GM23338 (cell line): ENCODE results near the gene HSPB9. TPM values are rescaled to one million over a fixed set of nuclear protein-coding genes. Genes with fewer than 3 reads are reported as not detected.

Experiments used
- ATAC-seq: fragments of 200-7000 bp; cut with Tn5 transposase; 3 replicates; pipeline ENCODE4 v1.9.1; 2020
- DNase-seq: peaks from one replicate; pipeline ENCODE4 v3.0.0-alpha.2; 2015; ENCODE audit warnings: low spot score
- H2AFZ ChIP-seq: fragments of 200-600 bp; sonication (generic); 2 replicates; pipeline ENCODE4 v1.8.0; 2016; ENCODE audit warnings: antibody characterized with exemption, mild to moderate bottlenecking, moderate library complexity
- H3F3A ChIP-seq: fragments of 200-600 bp; sonication (generic); replicated peaks from 2 replicates; pipeline ENCODE4 v1.8.0; 2017; ENCODE audit warnings: antibody characterized with exemption, mixed run types, low read depth
- H3K27ac ChIP-seq: fragments of 200-600 bp; sonication (generic); 2 replicates; pipeline ENCODE4 v1.6.1; 2016; ENCODE audit warnings: low read depth
- H3K27me3 ChIP-seq: fragments of 200-600 bp; sonication (generic); 2 replicates; pipeline ENCODE4 v1.8.0; 2016; ENCODE audit warnings: mild to moderate bottlenecking, mixed run types, moderate library complexity; ENCODE audit not compliant: insufficient read depth
- H3K36me3 ChIP-seq: fragments of 200-600 bp; sonication (generic); 2 replicates; pipeline ENCODE4 v1.8.0; 2016; ENCODE audit warnings: mild to moderate bottlenecking; ENCODE audit not compliant: insufficient read depth
- H3K4me1 ChIP-seq: fragments of 200-600 bp; sonication (generic); 2 replicates; pipeline ENCODE4 v1.8.0; 2016; ENCODE audit warnings: mild to moderate bottlenecking, moderate library complexity; ENCODE audit not compliant: insufficient read depth
- H3K4me2 ChIP-seq: fragments of 200-600 bp; sonication (generic); 2 replicates; pipeline ENCODE4 v1.7.1; 2017; ENCODE audit warnings: mixed run types
- H3K4me3 ChIP-seq: fragments of 200-600 bp; sonication (generic); 2 replicates; pipeline ENCODE4 v1.6.1; 2016; ENCODE audit warnings: mixed run types
- H3K79me2 ChIP-seq: fragments of 200-600 bp; sonication (generic); replicated peaks from 2 replicates; pipeline ENCODE4 v1.8.0; 2017; ENCODE audit warnings: mild to moderate bottlenecking; ENCODE audit not compliant: insufficient read depth
- H3K9me2 ChIP-seq: fragments of 200-600 bp; sonication (generic); 2 replicates; pipeline ENCODE4 v1.8.0; 2017; ENCODE audit not compliant: insufficient read depth
- H4K20me1 ChIP-seq: fragments of 200-600 bp; sonication (generic); replicated peaks from 2 replicates; pipeline ENCODE4 v1.8.0; 2017; ENCODE audit warnings: mild to moderate bottlenecking; ENCODE audit not compliant: insufficient read depth
- H3K27ac Mint-ChIP-seq: 2 replicates; pipeline ENCODE4 v1.8.0; 2020; ENCODE audit warnings: inconsistent platforms, mild to moderate bottlenecking, moderate library complexity, mixed read lengths
- H3K27me3 Mint-ChIP-seq: 3 replicates; pipeline ENCODE4 v1.8.0; 2022; ENCODE audit warnings: low read depth, mild to moderate bottlenecking, moderate library complexity, mixed read lengths, inconsistent platforms; ENCODE audit not compliant: insufficient read depth, poor library complexity
- H3K36me3 Mint-ChIP-seq: 3 replicates; pipeline ENCODE4 v1.8.0; 2021; ENCODE audit warnings: low read depth, mild to moderate bottlenecking, inconsistent platforms, moderate library complexity, mixed read lengths
- H3K4me1 Mint-ChIP-seq: 3 replicates; pipeline ENCODE4 v1.8.0; 2020; ENCODE audit warnings: mild to moderate bottlenecking, inconsistent platforms, mixed read lengths
- H3K4me3 Mint-ChIP-seq: 3 replicates; pipeline ENCODE4 v1.8.0; 2021; ENCODE audit warnings: moderate library complexity, mild to moderate bottlenecking, inconsistent platforms, mixed read lengths
- H3K9me3 Mint-ChIP-seq: 3 replicates; pipeline ENCODE4 v1.8.0; 2020; ENCODE audit warnings: moderate library complexity, mild to moderate bottlenecking, inconsistent platforms, mixed read lengths
- CREB1 ChIP-seq: fragments of 250-450 bp; sonication (Bioruptor Pico); IDR thresholded peaks from 2 replicates; pipeline ENCODE4 v1.5.0; 2020; ENCODE audit warnings: low read depth, mild to moderate bottlenecking, moderate library complexity
- EZH2 ChIP-seq: fragments of 200-600 bp; sonication (generic); IDR thresholded peaks from one replicate; pipeline ENCODE4 v1.8.0; 2017; ENCODE audit warnings: antibody characterized with exemption, mild to moderate bottlenecking, low read depth; ENCODE audit not compliant: unreplicated experiment
- EZH2phosphoT487 ChIP-seq: fragments of 200-600 bp; sonication (generic); IDR thresholded peaks from one replicate; pipeline ENCODE4 v1.8.1; 2018; ENCODE audit warnings: antibody characterized with exemption; ENCODE audit not compliant: unreplicated experiment
- JUNB ChIP-seq: IDR thresholded peaks from one replicate; pipeline ENCODE4 v1.6.1; 2016; ENCODE audit warnings: antibody characterized with exemption; ENCODE audit not compliant: unreplicated experiment
- NANOG ChIP-seq: IDR thresholded peaks from 2 replicates; pipeline ENCODE4 v1.6.1; 2016; ENCODE audit warnings: antibody characterized with exemption, borderline replicate concordance
- POLR2AphosphoS5 ChIP-seq: IDR thresholded peaks from 2 replicates; pipeline ENCODE4 v1.6.1; 2016; ENCODE audit warnings: antibody characterized with exemption, low read depth
- STAT1 ChIP-seq: IDR thresholded peaks from one replicate; pipeline ENCODE4 v1.6.1; 2016; ENCODE audit warnings: antibody characterized with exemption; ENCODE audit not compliant: unreplicated experiment
- ZNF114 ChIP-seq: fragments of 250-450 bp; sonication (Bioruptor Pico); IDR thresholded peaks from 2 replicates; pipeline ENCODE4 v1.5.0; 2020; ENCODE audit warnings: mild to moderate bottlenecking, moderate library complexity
- ZNF331 ChIP-seq: fragments of 250-450 bp; sonication (Bioruptor Pico); IDR thresholded peaks from 2 replicates; pipeline ENCODE4 v1.5.0; 2020; ENCODE audit warnings: low read depth, mild to moderate bottlenecking, moderate library complexity
- polyA plus RNA-seq: library from polyadenylated mRNA; unstranded; fragments of >200 nt; fragmentation: Nextera tagmentation; extraction: Ambion mirVana; gene quantifications from 2 replicates; pipeline ENCODE4 v1.2.1, GENCODE V29; 2016
- total RNA-seq: library from RNA; depleted of rRNA; stranded (reverse); fragments of >200 nt; shearing (Covaris generic); gene quantifications from 2 replicates; pipeline ENCODE4 v1.2.3, GENCODE V29; 2014
- TF ChIP-seq, protein P1 (sequence below): fragments of 250-450 bp; sonication (Bioruptor Pico); IDR thresholded peaks from 2 replicates; pipeline ENCODE4 v1.5.0; 2020; ENCODE audit warnings: mild to moderate bottlenecking, moderate library complexity
- TF ChIP-seq, protein P2 (sequence below): IDR thresholded peaks from one replicate; pipeline ENCODE4 v1.6.1; 2018; ENCODE audit warnings: antibody characterized with exemption; ENCODE audit not compliant: unreplicated experiment
- TF ChIP-seq, protein P3 (sequence below), 2 experiments: fragments of 200-600 bp in 1 of 2; sonication (generic) in 1 of 2; conservative IDR thresholded peaks; 2 replicates each; pipeline versions ENCODE4 v1.5.1 to v1.6.1; 2016 to 2017; ENCODE audit warnings: antibody characterized with exemption in 2 of 2, low read depth in 2 of 2, mild to moderate bottlenecking in 2 of 2, moderate library complexity in 1 of 2
- TF ChIP-seq, protein P4 (sequence below): IDR thresholded peaks from 2 replicates; pipeline ENCODE4 v1.6.1; 2016; ENCODE audit warnings: antibody characterized with exemption

Gene HSPB9
- total and polyA plus RNA-seq, 2 experiments from 2014 or later: 0.31 to 0.52 TPM

DNA sequence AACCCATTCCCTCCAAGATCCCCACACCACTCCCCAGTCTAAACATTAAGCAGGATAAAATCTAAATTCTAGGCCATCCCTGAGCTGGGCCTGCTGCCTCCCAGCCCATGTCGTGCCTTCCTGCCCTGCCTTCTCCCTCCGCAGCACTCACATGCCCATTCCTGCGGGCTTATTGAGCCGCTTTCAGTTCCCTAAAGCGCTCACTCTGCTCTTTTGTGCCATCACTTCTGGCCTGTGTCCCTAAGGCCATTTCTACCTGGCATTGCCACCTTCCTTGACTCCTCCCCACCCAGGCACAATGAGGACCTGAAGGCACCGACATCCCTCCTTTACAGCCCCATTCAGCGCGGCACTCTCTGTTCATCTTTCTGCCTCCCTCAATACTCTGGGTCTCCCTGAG, 45.2 kb downstream of the HSPB9 start:
- Mint-ChIP-seq H3K27me3 (peaks cover 20% of the 10 kb centered on the region), H3K4me1 (peaks cover 4% of the 10 kb centered on the region), H3K27ac (no peak overlapping the region), H3K9me3 (no peaks in the 10 kb centered on the region), H3K4me3 (no peak overlapping the region), H3K36me3 (no peaks in the 10 kb centered on the region)
- H3F3A ChIP-seq: no peaks in the 10 kb centered on the region
- H3K36me3 ChIP-seq: no peaks in the 10 kb centered on the region
- no peaks in the 10 kb centered on the region; the same call in 1 of the 2 replicates for H4K20me1 ChIP-seq
- H3K4me2 ChIP-seq: no peak overlapping the region
- no peaks in the 10 kb centered on the region; the same call in 1 of the 2 replicates for H3K4me1 ChIP-seq
- no peak overlapping the region for H3K27ac ChIP-seq
- H3K27me3 ChIP-seq: no peaks in the 10 kb centered on the region
- H3K9me2 ChIP-seq: no peaks in the 10 kb centered on the region
- no peak for ATAC-seq
- H3K79me2 ChIP-seq: no peaks in the 10 kb centered on the region
- no peak overlapping the region for H3K4me3 ChIP-seq
- no peak for DNase-seq
- TF ChIP-seq ZNF331 (CRISPR knock-in tag) (no peak), EZH2 (no peak), CREB1 (CRISPR knock-in tag) (no peak), ZNF114 (no peak), EZH2phosphoT487 (no peak), JUNB (no peak), NANOG (no peak), STAT1 (no peak), POLR2AphosphoS5 (no peak)
- TF ChIP-seq, protein P1, sequence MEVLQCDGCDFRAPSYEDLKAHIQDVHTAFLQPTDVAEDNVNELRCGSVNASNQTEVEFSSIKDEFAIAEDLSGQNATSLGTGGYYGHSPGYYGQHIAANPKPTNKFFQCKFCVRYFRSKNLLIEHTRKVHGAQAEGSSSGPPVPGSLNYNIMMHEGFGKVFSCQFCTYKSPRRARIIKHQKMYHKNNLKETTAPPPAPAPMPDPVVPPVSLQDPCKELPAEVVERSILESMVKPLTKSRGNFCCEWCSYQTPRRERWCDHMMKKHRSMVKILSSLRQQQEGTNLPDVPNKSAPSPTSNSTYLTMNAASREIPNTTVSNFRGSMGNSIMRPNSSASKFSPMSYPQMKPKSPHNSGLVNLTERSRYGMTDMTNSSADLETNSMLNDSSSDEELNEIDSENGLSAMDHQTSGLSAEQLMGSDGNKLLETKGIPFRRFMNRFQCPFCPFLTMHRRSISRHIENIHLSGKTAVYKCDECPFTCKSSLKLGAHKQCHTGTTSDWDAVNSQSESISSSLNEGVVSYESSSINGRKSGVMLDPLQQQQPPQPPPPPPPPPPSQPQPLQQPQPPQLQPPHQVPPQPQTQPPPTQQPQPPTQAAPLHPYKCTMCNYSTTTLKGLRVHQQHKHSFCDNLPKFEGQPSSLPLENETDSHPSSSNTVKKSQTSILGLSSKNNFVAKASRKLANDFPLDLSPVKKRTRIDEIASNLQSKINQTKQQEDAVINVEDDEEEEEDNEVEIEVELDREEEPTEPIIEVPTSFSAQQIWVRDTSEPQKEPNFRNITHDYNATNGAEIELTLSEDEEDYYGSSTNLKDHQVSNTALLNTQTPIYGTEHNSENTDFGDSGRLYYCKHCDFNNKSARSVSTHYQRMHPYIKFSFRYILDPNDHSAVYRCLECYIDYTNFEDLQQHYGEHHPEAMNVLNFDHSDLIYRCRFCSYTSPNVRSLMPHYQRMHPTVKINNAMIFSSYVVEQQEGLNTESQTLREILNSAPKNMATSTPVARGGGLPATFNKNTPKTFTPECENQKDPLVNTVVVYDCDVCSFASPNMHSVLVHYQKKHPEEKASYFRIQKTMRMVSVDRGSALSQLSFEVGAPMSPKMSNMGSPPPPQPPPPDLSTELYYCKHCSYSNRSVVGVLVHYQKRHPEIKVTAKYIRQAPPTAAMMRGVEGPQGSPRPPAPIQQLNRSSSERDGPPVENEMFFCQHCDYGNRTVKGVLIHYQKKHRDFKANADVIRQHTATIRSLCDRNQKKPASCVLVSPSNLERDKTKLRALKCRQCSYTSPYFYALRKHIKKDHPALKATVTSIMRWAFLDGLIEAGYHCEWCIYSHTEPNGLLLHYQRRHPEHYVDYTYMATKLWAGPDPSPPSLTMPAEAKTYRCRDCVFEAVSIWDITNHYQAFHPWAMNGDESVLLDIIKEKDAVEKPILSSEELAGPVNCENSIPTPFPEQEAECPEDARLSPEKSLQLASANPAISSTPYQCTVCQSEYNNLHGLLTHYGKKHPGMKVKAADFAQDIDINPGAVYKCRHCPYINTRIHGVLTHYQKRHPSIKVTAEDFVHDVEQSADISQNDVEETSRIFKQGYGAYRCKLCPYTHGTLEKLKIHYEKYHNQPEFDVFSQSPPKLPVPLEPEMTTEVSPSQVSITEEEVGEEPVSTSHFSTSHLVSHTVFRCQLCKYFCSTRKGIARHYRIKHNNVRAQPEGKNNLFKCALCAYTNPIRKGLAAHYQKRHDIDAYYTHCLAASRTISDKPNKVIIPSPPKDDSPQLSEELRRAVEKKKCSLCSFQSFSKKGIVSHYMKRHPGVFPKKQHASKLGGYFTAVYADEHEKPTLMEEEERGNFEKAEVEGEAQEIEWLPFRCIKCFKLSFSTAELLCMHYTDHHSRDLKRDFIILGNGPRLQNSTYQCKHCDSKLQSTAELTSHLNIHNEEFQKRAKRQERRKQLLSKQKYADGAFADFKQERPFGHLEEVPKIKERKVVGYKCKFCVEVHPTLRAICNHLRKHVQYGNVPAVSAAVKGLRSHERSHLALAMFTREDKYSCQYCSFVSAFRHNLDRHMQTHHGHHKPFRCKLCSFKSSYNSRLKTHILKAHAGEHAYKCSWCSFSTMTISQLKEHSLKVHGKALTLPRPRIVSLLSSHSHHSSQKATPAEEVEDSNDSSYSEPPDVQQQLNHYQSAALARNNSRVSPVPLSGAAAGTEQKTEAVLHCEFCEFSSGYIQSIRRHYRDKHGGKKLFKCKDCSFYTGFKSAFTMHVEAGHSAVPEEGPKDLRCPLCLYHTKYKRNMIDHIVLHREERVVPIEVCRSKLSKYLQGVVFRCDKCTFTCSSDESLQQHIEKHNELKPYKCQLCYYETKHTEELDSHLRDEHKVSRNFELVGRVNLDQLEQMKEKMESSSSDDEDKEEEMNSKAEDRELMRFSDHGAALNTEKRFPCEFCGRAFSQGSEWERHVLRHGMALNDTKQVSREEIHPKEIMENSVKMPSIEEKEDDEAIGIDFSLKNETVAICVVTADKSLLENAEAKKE (CRISPR knock-in tag): no peak
- TF ChIP-seq, protein P2, sequence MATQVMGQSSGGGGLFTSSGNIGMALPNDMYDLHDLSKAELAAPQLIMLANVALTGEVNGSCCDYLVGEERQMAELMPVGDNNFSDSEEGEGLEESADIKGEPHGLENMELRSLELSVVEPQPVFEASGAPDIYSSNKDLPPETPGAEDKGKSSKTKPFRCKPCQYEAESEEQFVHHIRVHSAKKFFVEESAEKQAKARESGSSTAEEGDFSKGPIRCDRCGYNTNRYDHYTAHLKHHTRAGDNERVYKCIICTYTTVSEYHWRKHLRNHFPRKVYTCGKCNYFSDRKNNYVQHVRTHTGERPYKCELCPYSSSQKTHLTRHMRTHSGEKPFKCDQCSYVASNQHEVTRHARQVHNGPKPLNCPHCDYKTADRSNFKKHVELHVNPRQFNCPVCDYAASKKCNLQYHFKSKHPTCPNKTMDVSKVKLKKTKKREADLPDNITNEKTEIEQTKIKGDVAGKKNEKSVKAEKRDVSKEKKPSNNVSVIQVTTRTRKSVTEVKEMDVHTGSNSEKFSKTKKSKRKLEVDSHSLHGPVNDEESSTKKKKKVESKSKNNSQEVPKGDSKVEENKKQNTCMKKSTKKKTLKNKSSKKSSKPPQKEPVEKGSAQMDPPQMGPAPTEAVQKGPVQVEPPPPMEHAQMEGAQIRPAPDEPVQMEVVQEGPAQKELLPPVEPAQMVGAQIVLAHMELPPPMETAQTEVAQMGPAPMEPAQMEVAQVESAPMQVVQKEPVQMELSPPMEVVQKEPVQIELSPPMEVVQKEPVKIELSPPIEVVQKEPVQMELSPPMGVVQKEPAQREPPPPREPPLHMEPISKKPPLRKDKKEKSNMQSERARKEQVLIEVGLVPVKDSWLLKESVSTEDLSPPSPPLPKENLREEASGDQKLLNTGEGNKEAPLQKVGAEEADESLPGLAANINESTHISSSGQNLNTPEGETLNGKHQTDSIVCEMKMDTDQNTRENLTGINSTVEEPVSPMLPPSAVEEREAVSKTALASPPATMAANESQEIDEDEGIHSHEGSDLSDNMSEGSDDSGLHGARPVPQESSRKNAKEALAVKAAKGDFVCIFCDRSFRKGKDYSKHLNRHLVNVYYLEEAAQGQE: no peak
- TF ChIP-seq, protein P3, sequence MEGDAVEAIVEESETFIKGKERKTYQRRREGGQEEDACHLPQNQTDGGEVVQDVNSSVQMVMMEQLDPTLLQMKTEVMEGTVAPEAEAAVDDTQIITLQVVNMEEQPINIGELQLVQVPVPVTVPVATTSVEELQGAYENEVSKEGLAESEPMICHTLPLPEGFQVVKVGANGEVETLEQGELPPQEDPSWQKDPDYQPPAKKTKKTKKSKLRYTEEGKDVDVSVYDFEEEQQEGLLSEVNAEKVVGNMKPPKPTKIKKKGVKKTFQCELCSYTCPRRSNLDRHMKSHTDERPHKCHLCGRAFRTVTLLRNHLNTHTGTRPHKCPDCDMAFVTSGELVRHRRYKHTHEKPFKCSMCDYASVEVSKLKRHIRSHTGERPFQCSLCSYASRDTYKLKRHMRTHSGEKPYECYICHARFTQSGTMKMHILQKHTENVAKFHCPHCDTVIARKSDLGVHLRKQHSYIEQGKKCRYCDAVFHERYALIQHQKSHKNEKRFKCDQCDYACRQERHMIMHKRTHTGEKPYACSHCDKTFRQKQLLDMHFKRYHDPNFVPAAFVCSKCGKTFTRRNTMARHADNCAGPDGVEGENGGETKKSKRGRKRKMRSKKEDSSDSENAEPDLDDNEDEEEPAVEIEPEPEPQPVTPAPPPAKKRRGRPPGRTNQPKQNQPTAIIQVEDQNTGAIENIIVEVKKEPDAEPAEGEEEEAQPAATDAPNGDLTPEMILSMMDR (conservative IDR thresholded peaks at IDR 0.05; ENCODE audit: low read depth in 2 of 2): no peak
- TF ChIP-seq, protein P4, sequence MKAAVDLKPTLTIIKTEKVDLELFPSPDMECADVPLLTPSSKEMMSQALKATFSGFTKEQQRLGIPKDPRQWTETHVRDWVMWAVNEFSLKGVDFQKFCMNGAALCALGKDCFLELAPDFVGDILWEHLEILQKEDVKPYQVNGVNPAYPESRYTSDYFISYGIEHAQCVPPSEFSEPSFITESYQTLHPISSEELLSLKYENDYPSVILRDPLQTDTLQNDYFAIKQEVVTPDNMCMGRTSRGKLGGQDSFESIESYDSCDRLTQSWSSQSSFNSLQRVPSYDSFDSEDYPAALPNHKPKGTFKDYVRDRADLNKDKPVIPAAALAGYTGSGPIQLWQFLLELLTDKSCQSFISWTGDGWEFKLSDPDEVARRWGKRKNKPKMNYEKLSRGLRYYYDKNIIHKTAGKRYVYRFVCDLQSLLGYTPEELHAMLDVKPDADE: no peak
- no peak overlapping the region for H2AFZ ChIP-seq
